ENCODE measurements around the gene EFCAB11. TPM values are rescaled to one million over a fixed set of nuclear protein-coding genes. Genes with fewer than 3 reads are reported as not detected.

Gene EFCAB11
- total and polyA plus RNA-seq, 2 of the 8 experiments (the other 6 are each of a cell fraction or from before 2014, with no cell fraction given) = 6.8 to 12.8 TPM

DNA sequence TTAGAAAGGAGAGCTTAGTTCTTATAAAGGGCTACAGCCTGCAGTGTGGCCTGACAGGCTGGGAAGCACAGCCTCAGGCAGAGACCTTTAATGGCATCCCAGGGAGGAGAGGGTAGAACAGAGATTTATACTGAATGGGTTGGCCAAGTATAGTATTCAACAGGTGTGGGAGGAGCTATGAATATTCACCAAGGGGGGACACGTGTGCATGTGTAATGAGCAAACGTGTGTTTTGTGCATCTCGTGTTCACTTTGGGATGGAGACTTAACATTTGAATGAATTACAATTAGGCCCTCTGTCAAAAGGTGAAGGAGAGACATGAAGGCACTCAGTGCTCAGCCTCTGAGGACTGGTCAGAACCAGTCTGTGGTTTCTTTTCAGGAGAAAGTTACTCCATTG is 6.4 kb upstream of the EFCAB11 start:
- no peak overlapping the region for H3K14ac ChIP-seq (ENCODE audit: insufficient read length)
- no peak overlapping the region for H2BK20ac ChIP-seq (ENCODE audit: low read length)
- ChIA-PET POLR2A (ENCODE audit: partially characterized antibody) (no interaction called here), CTCF (ENCODE audit: partially characterized antibody) (interaction anchor here (1.1 to 3.4 kb wide), 4 partner anchors 9 to 21 kb away, joined by 3 to 19 read pairs (median 4); no protein-coding TSS in a partner anchor)
- H2AFZ ChIP-seq (ENCODE audit: low read length) = no peak overlapping the region
- no peak overlapping the region for H3K18ac ChIP-seq (ENCODE audit: extremely low read depth, low read length)
- no peak for DNase-seq (ENCODE audit: low read depth in 1 of 2, low spot score in 2 of 2)
- H3K27ac ChIP-seq (ENCODE audit: low read depth, low read length) = no peak overlapping the region
- no peak overlapping the region for H4K91ac ChIP-seq (replicated peaks; ENCODE audit: insufficient read length, low read length)
- H3K4ac ChIP-seq (replicated peaks; ENCODE audit: insufficient read length, low read depth, low read length) = no peak overlapping the region
- WGBS, 2 experiments (ENCODE audit: extremely low coverage in 1 of 2, insufficient coverage in 1 of 2, insufficient read length in 1 of 2, insufficient replicate concordance in 2 of 2, low coverage in 1 of 2, low lambda C conversion rate in 2 of 2, missing lambda C conversion rate in 1 of 2) = 75% methylated on average over 3 of the region's 3 CpGs; no CpG with 5 or more reads in 1 of the 2 experiments
- H3K9ac ChIP-seq (replicated peaks in 1 of 4; ENCODE audit: extremely low read depth in 1 of 4, low read depth in 3 of 4, low read length in 3 of 4) = no peak overlapping the region
- no peak overlapping the region for H2BK15ac ChIP-seq (ENCODE audit: low read length)
- H3K4me1 ChIP-seq (replicated peaks in 1 of 4; ENCODE audit: control insufficient read depth in 3 of 4, insufficient read depth in 4 of 4, low read length in 3 of 4) = peaks cover 0 to 10% (median under 1%) of the 10 kb centered on the region in 4 experiments; a peak in 4 of 7 replicates
- peaks cover 2 to 5% of the 10 kb centered on the region in 2 experiments for H4K20me1 ChIP-seq (replicated peaks in 1 of 2; ENCODE audit: control insufficient read depth in 1 of 2, insufficient read depth in 2 of 2, low read length in 2 of 2)
- H2BK12ac ChIP-seq (ENCODE audit: low read depth, low read length) = no peak overlapping the region
- H3K4me2 ChIP-seq (ENCODE audit: insufficient read depth in 1 of 2, low read depth in 2 of 2, low read length in 2 of 2) = no peak overlapping the region
- H3K79me2 ChIP-seq (ENCODE audit: control insufficient read depth in 1 of 2, insufficient read depth in 2 of 2, low read length in 2 of 2) = peaks cover 0 to 19% of the 10 kb centered on the region in 2 experiments; a peak in 2 of 4 replicates
- peaks cover 5% of the 10 kb centered on the region for H3K79me1 ChIP-seq (ENCODE audit: low read depth, low read length)
- peaks cover 10 to 31% (median 11%) of the 10 kb centered on the region in 4 experiments; a peak in 7 of 8 replicates for H3K36me3 ChIP-seq (ENCODE audit: control insufficient read depth in 2 of 4, insufficient read depth in 4 of 4, low read length in 3 of 4)
- H3K4me3 ChIP-seq (ENCODE audit: extremely low read depth in 1 of 4, insufficient read depth in 2 of 4, low read depth in 3 of 4, low read length in 4 of 4) = no peak overlapping the region
- H3K23ac ChIP-seq (ENCODE audit: insufficient read length) = no peak overlapping the region
- no peak overlapping the region for H4K5ac ChIP-seq (ENCODE audit: insufficient read length, low read depth, low read length)
- H2BK5ac ChIP-seq (ENCODE audit: low read depth, low read length) = no peak overlapping the region
- no peak overlapping the region for H3K56ac ChIP-seq (replicated peaks; ENCODE audit: insufficient read length, low read depth, low read length)
- no peaks in the 10 kb centered on the region; the same call in 1 of the 2 replicates for H3K23me2 ChIP-seq (ENCODE audit: low read depth, low read length)
- H3K9me3 ChIP-seq (ENCODE audit: insufficient read depth in 2 of 2, low read depth in 1 of 2, low read length in 1 of 2) = no peaks in the 10 kb centered on the region
- no peak overlapping the region for H4K8ac ChIP-seq (ENCODE audit: extremely low read depth, insufficient read depth, low read length)
- H3K27me3 ChIP-seq (replicated peaks in 1 of 4; ENCODE audit: control insufficient read depth in 3 of 4, extremely low read depth in 1 of 4, insufficient read depth in 3 of 4, low read length in 3 of 4) = no peaks in the 10 kb centered on the region
- no peak overlapping the region for H2AK5ac ChIP-seq (ENCODE audit: low read depth, low read length)
- no peak overlapping the region for H2BK120ac ChIP-seq (replicated peaks; ENCODE audit: low read depth, low read length)
- FAIRE-seq = no peak
- TF ChIP-seq ASH2L (IDR thresholded peaks at IDR 0.05; ENCODE audit: low read length) (no peak), CEBPB (IDR thresholded peaks at IDR 0.05; ENCODE audit: low read depth, low read length) (no peak), TAF1 (IDR thresholded peaks at IDR 0.05; ENCODE audit: low read depth, low read length) (no peak), MAFK (IDR thresholded peaks at IDR 0.05; ENCODE audit: low read depth, low read length) (no peak), SP1 (IDR thresholded peaks at IDR 0.05; ENCODE audit: low read depth, low read length) (no peak), NANOG (IDR thresholded peaks at IDR 0.05; ENCODE audit: insufficient read depth, low read depth, low read length, poor library complexity, severe bottlenecking) (no peak)
